HG02588 (cell line): ENCODE measurements around the gene ATP6V0A1.
"Not testable (repeated sequence)": the region's sequence is repeated elsewhere in the genome, so short reads cannot be mapped to it uniquely, and the experiment has no call there.

ENCODE experiments used
- ATAC-seq: cut with Tn5 transposase; IDR thresholded peaks from one replicate; pipeline ENCODE4 v1.9.1; 2021; ENCODE audit warnings: mild to moderate bottlenecking, moderate library complexity; ENCODE audit not compliant: unreplicated experiment

ATP6V0A1 gene

DNA sequence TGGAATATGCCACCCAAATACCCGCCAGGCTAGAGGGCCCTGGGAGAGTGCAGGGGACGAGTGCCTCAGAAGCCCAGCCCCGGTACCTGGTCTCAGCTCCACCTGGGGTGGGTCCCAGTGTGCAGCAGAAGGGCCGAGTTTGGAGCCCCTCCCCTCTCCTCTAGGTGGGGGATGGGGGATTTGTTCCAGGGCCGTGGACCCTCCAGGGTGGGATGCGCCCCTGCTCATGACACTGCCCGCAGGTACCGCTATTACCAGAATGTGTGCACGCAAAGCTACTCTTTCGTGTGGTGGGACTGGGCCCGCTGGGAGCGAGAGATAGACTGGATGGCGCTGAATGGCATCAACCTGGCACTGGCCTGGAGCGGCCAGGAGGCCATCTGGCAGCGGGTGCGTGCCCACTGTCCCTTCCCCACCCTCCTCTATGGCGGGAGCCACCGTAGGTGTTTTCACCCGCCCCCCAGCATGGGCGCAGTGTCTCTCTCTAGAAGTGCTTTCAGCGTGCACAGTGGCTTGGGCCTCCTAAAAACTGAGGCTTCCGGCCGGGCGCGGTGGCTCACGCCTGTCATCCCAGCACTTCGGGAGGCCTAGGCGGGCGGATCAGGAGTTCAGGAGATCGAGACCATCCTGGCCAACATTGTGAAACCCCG is 78.6 kb downstream of the ATP6V0A1 start:
- no peak for ATAC-seq

- no peak for ATAC-seq
Measured at GRCh38 chr17:42537826-42538451, 79.3 kb downstream of the ATP6V0A1 start.

GRCh38 chr17:42538482-42538881 is 79.8 kb downstream of the ATP6V0A1 start:
- ATAC-seq = no peak

DNA sequence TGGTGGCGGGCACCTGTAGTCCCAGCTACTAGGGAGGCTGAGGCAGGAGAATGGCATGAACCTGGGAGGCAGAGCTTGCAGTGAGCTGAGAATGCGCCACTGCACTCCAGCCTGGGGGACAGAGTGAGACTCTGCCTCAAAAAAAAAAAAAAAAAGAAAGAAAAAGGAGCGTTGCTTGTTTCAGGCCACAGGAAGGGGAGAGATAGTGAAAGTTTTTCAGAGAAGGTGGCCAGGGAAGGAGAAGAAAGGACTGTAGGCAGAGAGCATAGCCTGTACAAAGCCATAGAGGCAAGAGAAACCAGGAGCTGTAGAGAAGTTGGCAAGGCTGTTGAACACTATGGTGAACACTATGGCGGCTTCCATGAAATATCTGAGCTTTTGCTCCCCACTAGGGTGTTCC is 81.9 kb downstream of the ATP6V0A1 start:
- ATAC-seq = not testable (repeated sequence)

GRCh38 chr17:42541041-42541833 is 82.6 kb downstream of the ATP6V0A1 start:
- no peak for ATAC-seq

DNA sequence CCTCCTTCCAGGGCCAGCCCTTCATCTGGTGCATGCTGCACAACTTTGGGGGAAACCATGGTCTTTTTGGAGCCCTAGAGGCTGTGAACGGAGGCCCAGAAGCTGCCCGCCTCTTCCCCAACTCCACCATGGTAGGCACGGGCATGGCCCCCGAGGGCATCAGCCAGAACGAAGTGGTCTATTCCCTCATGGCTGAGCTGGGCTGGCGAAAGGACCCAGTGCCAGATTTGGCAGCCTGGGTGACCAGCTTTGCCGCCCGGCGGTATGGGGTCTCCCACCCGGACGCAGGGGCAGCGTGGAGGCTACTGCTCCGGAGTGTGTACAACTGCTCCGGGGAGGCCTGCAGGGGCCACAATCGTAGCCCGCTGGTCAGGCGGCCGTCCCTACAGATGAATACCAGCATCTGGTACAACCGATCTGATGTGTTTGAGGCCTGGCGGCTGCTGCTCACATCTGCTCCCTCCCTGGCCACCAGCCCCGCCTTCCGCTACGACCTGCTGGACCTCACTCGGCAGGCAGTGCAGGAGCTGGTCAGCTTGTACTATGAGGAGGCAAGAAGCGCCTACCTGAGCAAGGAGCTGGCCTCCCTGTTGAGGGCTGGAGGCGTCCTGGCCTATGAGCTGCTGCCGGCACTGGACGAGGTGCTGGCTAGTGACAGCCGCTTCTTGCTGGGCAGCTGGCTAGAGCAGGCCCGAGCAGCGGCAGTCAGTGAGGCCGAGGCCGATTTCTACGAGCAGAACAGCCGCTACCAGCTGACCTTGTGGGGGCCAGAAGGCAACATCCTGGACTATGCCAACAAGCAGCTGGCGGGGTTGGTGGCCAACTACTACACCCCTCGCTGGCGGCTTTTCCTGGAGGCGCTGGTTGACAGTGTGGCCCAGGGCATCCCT is 84.8 kb downstream of the ATP6V0A1 start:
- ATAC-seq = no peak

GRCh38 chr17:42544874-42545283 is 86.2 kb downstream of the ATP6V0A1 start:
- ATAC-seq = no peak

DNA sequence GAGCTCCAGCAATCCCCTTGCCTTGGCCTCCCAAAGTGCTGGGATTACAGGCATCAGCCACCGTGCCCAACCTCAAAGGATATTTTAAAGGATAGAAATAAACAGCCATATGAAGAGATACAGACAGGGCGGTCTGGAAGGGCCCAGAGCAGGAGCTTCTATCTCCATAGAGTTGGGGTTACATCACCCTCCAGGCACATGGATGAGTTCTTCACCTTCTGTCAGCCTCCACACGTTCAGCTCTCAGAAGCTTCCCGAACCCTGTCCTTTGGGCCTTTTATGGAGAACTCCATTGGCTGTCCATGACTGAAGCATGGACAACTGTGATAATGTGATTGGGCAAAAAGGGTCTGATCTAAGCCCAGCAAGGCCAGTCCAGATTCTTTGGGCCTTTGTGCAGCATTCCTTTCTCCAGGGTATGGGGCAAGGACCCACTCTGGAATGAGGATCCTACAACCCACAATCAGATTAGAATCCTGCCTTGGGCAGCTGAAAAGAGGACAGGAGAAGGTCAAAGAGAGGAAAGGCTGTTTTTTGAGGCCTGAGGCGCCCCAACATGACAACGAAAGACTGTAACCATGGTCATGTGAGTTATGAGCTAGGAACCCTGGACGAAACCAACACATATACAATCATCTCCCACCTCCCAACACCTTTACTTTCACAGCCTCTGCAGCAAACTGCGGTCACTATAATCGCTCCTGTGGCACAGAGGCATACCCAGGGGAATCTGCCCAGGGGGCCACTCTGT is 87.3 kb downstream of the ATP6V0A1 start:
- not testable (repeated sequence) for ATAC-seq

DNA sequence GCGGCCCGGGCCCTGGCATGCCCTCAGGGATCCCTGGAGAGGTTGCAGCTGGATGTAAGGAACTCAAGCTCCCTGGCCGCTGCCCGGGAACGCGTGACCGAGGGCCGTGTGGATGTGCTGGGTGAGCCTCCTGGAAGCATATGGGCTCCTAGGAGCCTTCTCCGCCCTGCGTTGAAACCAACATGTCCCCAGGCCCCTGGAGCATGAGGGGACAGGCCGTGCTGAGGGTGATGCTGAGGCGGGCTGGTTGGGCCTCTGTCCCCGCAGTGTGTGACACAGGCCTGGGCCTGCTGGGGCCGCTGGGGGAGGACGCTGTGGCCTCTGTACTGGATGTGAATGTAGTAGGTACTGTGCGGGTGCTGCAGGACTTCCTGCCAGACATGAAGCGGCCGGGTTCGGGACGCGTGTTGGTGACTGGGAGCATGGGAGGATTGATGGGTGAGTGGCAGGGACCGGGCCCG is 88.4 kb downstream of the ATP6V0A1 start:
- ATAC-seq = no peak

- ATAC-seq = no peak
Measured at GRCh38 chr17:42547698-42548069, 89.0 kb downstream of the ATP6V0A1 start.

DNA sequence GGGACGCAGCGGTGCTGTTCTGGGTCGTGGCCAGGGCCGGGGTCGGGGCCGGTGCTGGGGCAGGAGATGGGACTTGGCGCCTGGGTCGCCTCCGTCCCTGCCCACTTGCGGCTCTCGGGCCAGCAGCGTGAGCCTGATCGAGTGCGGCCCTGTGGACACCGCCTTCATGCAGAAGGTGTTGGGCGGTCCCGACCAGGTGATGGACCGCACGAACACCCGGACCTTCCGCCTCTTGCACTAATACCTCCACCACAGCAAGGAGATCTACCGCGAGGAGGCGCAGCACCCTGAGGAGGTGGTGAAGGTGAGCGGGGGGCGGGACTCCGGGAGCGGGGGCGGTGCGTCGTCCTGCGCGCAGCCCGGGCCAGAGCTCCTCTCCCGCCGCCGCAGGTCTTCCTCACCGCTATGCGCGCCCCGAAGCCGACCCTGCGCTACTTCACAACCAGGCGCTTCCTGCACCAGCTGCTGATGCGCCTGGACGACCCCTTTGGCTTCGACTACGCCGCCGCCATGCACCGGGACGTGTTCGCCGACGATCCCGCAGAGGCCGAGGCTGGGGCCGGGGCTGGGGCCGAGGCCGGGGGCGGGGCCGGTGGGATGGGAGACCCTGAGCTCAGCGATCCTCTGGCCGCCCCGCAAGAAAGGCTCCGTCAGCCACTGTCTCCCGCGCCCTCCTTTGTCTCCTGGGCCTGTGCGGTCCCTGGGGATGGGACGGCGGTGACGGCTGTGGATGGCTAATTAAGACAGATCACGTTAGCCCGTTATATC is 89.6 kb downstream of the ATP6V0A1 start:
- peak; percentile 43 for ATAC-seq

DNA sequence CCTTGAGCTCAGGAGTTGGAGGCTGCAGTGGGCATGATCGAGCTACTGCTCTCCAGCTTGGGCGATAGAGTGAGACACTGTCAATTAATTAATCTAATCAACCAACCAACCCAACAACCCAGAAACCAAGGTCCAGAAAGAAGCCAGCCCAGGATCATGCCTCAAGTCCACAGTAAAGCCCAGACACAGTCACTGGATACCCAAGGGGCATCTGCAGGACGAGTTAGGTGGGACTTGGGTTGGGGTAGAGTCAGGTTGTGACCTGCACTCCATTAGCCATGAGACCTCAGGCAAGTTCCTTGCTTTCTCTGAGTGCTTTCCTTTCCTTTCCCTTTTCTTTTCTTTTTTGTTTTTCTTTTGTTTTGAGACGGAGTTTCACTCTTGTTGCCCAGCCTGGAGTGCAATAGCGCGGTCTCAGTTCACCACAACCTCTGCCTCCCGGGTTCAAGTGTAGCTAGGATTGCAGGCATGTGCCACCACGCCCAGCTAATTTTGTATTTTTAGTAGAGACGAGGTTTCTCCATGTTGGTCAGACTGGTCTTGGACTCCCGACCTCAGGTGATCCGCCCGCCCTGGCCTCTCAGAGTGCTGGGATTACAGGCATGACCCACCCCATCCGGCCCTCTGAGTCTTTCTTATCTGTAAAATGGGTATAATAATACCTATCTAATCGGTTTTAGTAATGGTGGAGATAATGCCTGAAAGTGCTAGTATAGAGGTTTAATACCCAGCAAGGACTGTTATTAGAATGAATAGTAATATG is 90.5 kb downstream of the ATP6V0A1 start:
- ATAC-seq = no peak

GRCh38 chr17:42552736-42553135 is 94.1 kb downstream of the ATP6V0A1 start, which contains the start of gene HSD17B1:
Gene HSD17B1, plus strand, starts transcription at chr17:42552923. Its CDS starts 11 bp downstream, at chr17:42552934.
- ATAC-seq = not testable (repeated sequence)

GRCh38 chr17:42553161-42553818 is 94.6 kb downstream of the ATP6V0A1 start:
- ATAC-seq = no peak

- no peak for ATAC-seq
Measured at GRCh38 chr17:42553866-42554249, 95.2 kb downstream of the ATP6V0A1 start.

GRCh38 chr17:42554250-42555121 is 95.8 kb downstream of the ATP6V0A1 start:
- ATAC-seq = peak; percentile 65

- ATAC-seq = no peak
Measured at GRCh38 chr17:42555122-42555622, 96.5 kb downstream of the ATP6V0A1 start.
